IgD-negative memory B cell (primary cell): ENCODE results near the gene RHBDD1. TPM values are rescaled to one million over a fixed set of nuclear protein-coding genes. Genes with fewer than 3 reads are reported as not detected.
A peak's percentile ranks its signal among the peaks of the same experiment; 100 is the strongest.

Experiments
- H3K27ac Mint-ChIP-seq, 3 donors: one replicate each; pipeline ENCODE4 v1.8.0; 2020 to 2022; ENCODE audit warnings: mild to moderate bottlenecking in 3 of 3, mixed read lengths in 3 of 3, moderate library complexity in 1 of 3
- H3K27me3 Mint-ChIP-seq: one replicate; pipeline ENCODE4 v1.8.0; 2021; ENCODE audit warnings: mixed read lengths
- H3K36me3 Mint-ChIP-seq: one replicate; pipeline ENCODE4 v1.8.0; 2020; ENCODE audit warnings: mild to moderate bottlenecking, mixed read lengths
- H3K4me1 Mint-ChIP-seq, 3 donors: one replicate each; pipeline ENCODE4 v1.8.0; 2020 to 2022; ENCODE audit warnings: mixed read lengths in 3 of 3, mild to moderate bottlenecking in 1 of 3
- H3K4me3 Mint-ChIP-seq, 4 donors: one replicate each; pipeline ENCODE4 v1.8.0; 2020 to 2022; ENCODE audit warnings: mild to moderate bottlenecking in 4 of 4, mixed read lengths in 4 of 4, moderate library complexity in 3 of 4
- H3K9me3 Mint-ChIP-seq, 3 donors: one replicate each; pipeline ENCODE4 v1.8.0; 2020 to 2021; ENCODE audit warnings: mixed read lengths in 3 of 3, mild to moderate bottlenecking in 1 of 3
- polyA plus RNA-seq: library from polyadenylated mRNA; unstranded; fragments of 300-500 nt; fragmentation: Illumina TruSeq; gene quantifications from one replicate; pipeline ENCODE4 v1.2.3, GENCODE V29; 2021

The RHBDD1 gene
- polyA plus RNA-seq, 1 donor from 2014 or later, result 32.0 TPM

GRCh38 chr2:227004482-227004881, 168.6 kb downstream of the RHBDD1 start:
- peak overlapping the region in 1 of 3 donors; percentile 79 for H3K27ac Mint-ChIP-seq
- H3K27me3 Mint-ChIP-seq, result no peaks in the 10 kb centered on the region
- no peaks in the 10 kb centered on the region for H3K4me1 Mint-ChIP-seq
- H3K36me3 Mint-ChIP-seq, result peaks cover 11% of the 10 kb centered on the region
- H3K9me3 Mint-ChIP-seq, result no peaks in the 10 kb centered on the region
- H3K4me3 Mint-ChIP-seq, result no peak overlapping the region

GRCh38 chr2:227006189-227006897, 170.5 kb downstream of the RHBDD1 start:
- no peaks in the 10 kb centered on the region for H3K27me3 Mint-ChIP-seq
- no peak overlapping the region for H3K27ac Mint-ChIP-seq
- H3K9me3 Mint-ChIP-seq, result no peaks in the 10 kb centered on the region
- no peak overlapping the region for H3K4me3 Mint-ChIP-seq
- H3K4me1 Mint-ChIP-seq, result no peaks in the 10 kb centered on the region
- peaks cover 5% of the 10 kb centered on the region for H3K36me3 Mint-ChIP-seq

- Mint-ChIP-seq H3K4me3 (no peak overlapping the region), H3K27ac (no peak overlapping the region), H3K36me3 (peaks cover 2% of the 10 kb centered on the region), H3K4me1 (no peaks in the 10 kb centered on the region), H3K9me3 (no peaks in the 10 kb centered on the region), H3K27me3 (no peaks in the 10 kb centered on the region)
Measured at GRCh38 chr2:227007148-227007547, 171.3 kb downstream of the RHBDD1 start.

DNA sequence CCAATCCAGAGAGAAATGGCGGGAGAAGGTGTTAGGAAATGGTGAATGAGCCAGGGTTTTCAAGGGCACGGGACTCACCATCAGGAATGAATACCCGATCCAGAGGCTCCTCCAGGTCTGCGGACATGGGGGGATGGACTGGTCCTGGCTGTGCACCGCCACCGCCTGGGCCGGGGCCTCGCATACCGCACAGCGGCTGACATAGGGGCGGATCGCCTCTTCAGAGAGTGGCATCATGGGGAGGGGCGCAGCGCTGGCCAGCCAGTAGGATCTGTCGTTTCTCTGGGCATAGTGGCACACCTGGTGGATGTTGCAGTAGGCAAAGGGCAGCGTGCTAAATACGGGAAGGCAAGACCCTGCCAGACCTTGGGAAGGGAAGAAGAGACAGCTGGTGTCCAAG, 172.1 kb downstream of the RHBDD1 start:
- Mint-ChIP-seq H3K27me3 (no peaks in the 10 kb centered on the region), H3K4me1 (no peaks in the 10 kb centered on the region), H3K36me3 (peaks cover 2% of the 10 kb centered on the region), H3K4me3 (no peak overlapping the region), H3K27ac (no peak overlapping the region), H3K9me3 (no peaks in the 10 kb centered on the region)

DNA sequence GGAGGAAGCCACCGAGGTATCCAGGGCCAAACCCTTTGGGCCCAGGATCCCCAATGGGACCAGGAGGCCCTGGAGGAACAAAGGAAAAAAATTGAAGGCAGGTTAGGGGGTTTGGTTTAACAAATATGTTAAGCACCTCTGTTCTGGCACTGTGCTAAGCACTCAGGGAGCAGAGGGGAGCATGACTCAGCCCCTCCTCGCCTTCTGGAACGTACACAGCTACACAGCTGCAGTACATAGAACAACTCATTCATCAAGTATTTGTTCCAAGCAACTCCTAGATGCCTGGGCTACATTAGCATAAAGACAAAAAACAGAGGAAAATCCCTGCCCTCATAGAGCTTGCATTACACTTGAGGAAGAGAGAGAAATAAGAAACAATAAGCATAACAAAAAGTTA, 174.6 kb downstream of the RHBDD1 start:
- Mint-ChIP-seq H3K27me3 (no peaks in the 10 kb centered on the region), H3K27ac (no peak overlapping the region), H3K9me3 (no peaks in the 10 kb centered on the region), H3K36me3 (no peaks in the 10 kb centered on the region), H3K4me3 (no peak overlapping the region), H3K4me1 (no peaks in the 10 kb centered on the region)

DNA sequence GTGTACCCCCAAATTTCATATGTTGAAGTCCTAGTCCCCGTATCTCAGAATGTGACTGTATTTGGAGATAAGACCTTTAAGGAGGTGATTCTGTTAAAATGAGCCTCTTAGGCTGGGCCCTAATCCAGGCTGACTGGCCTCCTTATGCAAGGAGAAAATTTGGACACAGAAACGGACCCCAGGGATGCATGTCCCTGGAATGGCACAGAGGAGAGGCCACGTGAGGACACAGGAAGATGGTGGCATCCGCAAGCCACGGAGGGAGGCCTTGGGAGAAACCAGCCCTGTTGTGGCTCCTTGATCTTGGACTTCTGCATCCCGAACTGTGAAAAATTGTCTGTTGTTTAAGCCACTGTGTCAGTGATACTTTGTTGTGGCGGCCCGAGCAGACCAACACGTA, 177.5 kb downstream of the RHBDD1 start:
- Mint-ChIP-seq H3K27ac (peak overlapping the region in 1 of 3 donors; percentile 22), H3K9me3 (no peaks in the 10 kb centered on the region), H3K4me1 (no peaks in the 10 kb centered on the region), H3K27me3 (no peaks in the 10 kb centered on the region), H3K36me3 (peaks cover 2% of the 10 kb centered on the region), H3K4me3 (no peak overlapping the region)

- H3K27me3 Mint-ChIP-seq, result no peaks in the 10 kb centered on the region
- no peaks in the 10 kb centered on the region for H3K9me3 Mint-ChIP-seq
- H3K27ac Mint-ChIP-seq, result peak overlapping the region in 1 of 3 donors; percentile 53
- no peak overlapping the region for H3K4me3 Mint-ChIP-seq
- H3K36me3 Mint-ChIP-seq, result peaks cover 2% of the 10 kb centered on the region
- H3K4me1 Mint-ChIP-seq, result no peaks in the 10 kb centered on the region
Measured at GRCh38 chr2:227013881-227014280, 178.0 kb downstream of the RHBDD1 start.

DNA sequence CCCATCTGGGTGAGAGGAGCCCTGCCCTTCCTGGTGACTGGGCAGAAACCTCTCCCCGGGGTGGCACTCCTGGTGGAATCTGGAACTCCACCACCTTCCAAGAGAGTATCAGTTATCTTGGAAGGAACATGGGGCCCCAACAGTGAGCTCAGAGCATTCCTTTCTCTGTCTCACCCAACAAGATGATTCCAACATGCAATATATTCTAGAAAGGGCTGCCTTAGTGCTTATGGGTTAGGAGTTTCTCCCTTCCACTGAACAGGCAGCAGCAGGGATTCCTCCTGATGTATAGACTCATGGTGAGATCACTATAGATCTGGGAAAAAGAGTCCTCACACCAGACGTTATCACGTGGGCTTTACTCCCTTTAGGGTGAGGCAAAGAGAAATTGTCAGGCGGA, 181.0 kb downstream of the RHBDD1 start:
- Mint-ChIP-seq H3K27ac (no peak overlapping the region), H3K4me3 (no peak overlapping the region), H3K9me3 (no peaks in the 10 kb centered on the region)

GRCh38 chr2:227020416-227020815, 184.6 kb downstream of the RHBDD1 start:
- Mint-ChIP-seq H3K9me3 (no peaks in the 10 kb centered on the region), H3K4me3 (no peak overlapping the region), H3K36me3 (peaks cover 13% of the 10 kb centered on the region), H3K4me1 (no peaks in the 10 kb centered on the region), H3K27me3 (no peaks in the 10 kb centered on the region), H3K27ac (no peak overlapping the region)

More for the DNA sequence above, 181.0 kb downstream of the RHBDD1 start:
- H3K4me1 Mint-ChIP-seq, result no peaks in the 10 kb centered on the region
- H3K36me3 Mint-ChIP-seq, result peaks cover 11% of the 10 kb centered on the region
- H3K27me3 Mint-ChIP-seq, result no peaks in the 10 kb centered on the region

DNA sequence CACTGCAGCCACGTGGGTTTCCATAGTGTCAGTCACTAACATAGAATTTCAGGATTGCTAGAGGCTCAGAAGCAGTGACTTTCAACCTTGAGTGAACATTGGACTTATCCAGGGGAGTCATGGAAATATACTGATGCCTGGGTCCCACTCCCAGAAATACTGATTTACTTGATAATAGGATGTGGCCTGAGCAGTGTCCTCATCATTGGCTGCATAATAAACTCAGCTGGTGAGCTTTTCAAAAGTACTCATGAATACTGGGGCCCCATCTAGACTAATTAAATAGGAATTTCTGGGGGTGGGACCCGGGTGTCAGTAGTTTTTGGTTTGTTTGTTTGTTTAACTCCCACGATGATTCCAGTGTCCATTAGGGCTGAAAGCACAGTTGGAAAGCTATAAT, 186.8 kb downstream of the RHBDD1 start:
- Mint-ChIP-seq H3K4me1 (no peaks in the 10 kb centered on the region), H3K36me3 (peaks cover 12% of the 10 kb centered on the region), H3K4me3 (no peak overlapping the region), H3K27ac (no peak overlapping the region), H3K27me3 (no peaks in the 10 kb centered on the region), H3K9me3 (no peaks in the 10 kb centered on the region)

GRCh38 chr2:227025510-227025909, 189.7 kb downstream of the RHBDD1 start:
- H3K4me3 Mint-ChIP-seq, result no peak overlapping the region

GRCh38 chr2:227029426-227030105, 193.7 kb downstream of the RHBDD1 start:
- H3K9me3 Mint-ChIP-seq, result no peaks in the 10 kb centered on the region
- H3K4me3 Mint-ChIP-seq, result no peak overlapping the region
- no peaks in the 10 kb centered on the region for H3K27me3 Mint-ChIP-seq
- no peaks in the 10 kb centered on the region for H3K4me1 Mint-ChIP-seq
- H3K36me3 Mint-ChIP-seq, result peaks cover 13% of the 10 kb centered on the region
- H3K27ac Mint-ChIP-seq, result no peak overlapping the region

More at GRCh38 chr2:227025510-227025909, 189.7 kb downstream of the RHBDD1 start:
- Mint-ChIP-seq H3K36me3 (peaks cover 14% of the 10 kb centered on the region), H3K27me3 (no peaks in the 10 kb centered on the region), H3K9me3 (no peaks in the 10 kb centered on the region), H3K4me1 (no peaks in the 10 kb centered on the region), H3K27ac (peak overlapping the region in 1 of 3 donors; percentile 60)

GRCh38 chr2:227030789-227031188, 194.9 kb downstream of the RHBDD1 start:
- Mint-ChIP-seq H3K9me3 (no peaks in the 10 kb centered on the region), H3K4me3 (no peak overlapping the region), H3K27me3 (no peaks in the 10 kb centered on the region), H3K27ac (no peak overlapping the region), H3K4me1 (peaks cover 0 to under 1% (median 0%) of the 10 kb centered on the region in 3 donors), H3K36me3 (peaks cover 18% of the 10 kb centered on the region)

GRCh38 chr2:227031379-227031778, 195.5 kb downstream of the RHBDD1 start:
- Mint-ChIP-seq H3K4me3 (no peak overlapping the region), H3K36me3 (peaks cover 19% of the 10 kb centered on the region), H3K9me3 (no peaks in the 10 kb centered on the region), H3K27me3 (no peaks in the 10 kb centered on the region), H3K4me1 (peaks cover 0 to 2% (median 0%) of the 10 kb centered on the region in 3 donors), H3K27ac (no peak overlapping the region)

- no peak overlapping the region for H3K4me3 Mint-ChIP-seq
- no peak overlapping the region for H3K27ac Mint-ChIP-seq
- H3K36me3 Mint-ChIP-seq, result peaks cover 28% of the 10 kb centered on the region
- no peaks in the 10 kb centered on the region for H3K27me3 Mint-ChIP-seq
- H3K9me3 Mint-ChIP-seq, result peaks cover 0 to 7% (median 2%) of the 10 kb centered on the region in 3 donors
- H3K4me1 Mint-ChIP-seq, result peaks cover 0 to 2% (median 0%) of the 10 kb centered on the region in 3 donors
Measured at GRCh38 chr2:227033471-227034148, 197.8 kb downstream of the RHBDD1 start.
